ENCODE data around the gene MAGI3.
A peak's percentile ranks its signal among the peaks of the same experiment; 100 is the strongest.
"Not testable (repeated sequence)": the region's sequence is repeated elsewhere in the genome, so short reads cannot be mapped to it uniquely, and the experiment has no call there.

MAGI3 gene

DNA sequence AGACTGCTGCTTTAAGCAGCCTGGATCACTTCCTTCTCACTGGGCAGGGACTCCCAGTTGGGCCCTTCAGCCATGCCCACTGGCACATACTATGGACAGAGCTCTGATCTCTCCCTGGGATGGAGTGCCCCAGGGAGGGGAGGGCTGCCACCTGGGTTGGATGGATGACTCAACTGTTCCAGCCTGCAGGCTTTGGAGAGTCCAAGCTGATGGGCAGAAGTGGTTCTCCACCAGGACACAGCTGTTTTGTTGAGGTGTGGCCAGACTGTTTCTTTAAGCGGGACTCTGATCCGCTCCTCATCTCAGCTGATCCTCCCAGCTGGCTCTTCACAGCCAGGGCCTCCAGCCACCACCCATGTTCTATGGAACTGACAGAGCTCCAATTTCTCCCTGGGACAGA, 166.9 kb downstream of the MAGI3 start:
- no peaks in the 10 kb centered on the region for H3K27me3 ChIP-seq
- H3K9me3 ChIP-seq (replicated peaks in 1 of 11): peaks cover 19 to 44% (median 30%) of the 10 kb centered on the region in 11 experiments; a peak in 20 of 22 replicates
- no peak overlapping the region for H3K4me2 ChIP-seq
- no peak for TF ChIP-seq Cebpa-rat (IDR thresholded peaks at IDR 0.05)
- H4K20me1 ChIP-seq: no peaks in the 10 kb centered on the region
- H3K9ac ChIP-seq: no peak overlapping the region
- H3K4me1 ChIP-seq: peaks cover 0 to 4% (median 0%) of the 10 kb centered on the region in 10 experiments; a peak in 3 of 20 replicates
- no peak overlapping the region for H3K27ac ChIP-seq
- H3K4me3 ChIP-seq: no peak overlapping the region
- H3K36me3 ChIP-seq: peaks cover 0 to 26% (median 15%) of the 10 kb centered on the region in 11 experiments; a peak in 16 of 22 replicates

DNA sequence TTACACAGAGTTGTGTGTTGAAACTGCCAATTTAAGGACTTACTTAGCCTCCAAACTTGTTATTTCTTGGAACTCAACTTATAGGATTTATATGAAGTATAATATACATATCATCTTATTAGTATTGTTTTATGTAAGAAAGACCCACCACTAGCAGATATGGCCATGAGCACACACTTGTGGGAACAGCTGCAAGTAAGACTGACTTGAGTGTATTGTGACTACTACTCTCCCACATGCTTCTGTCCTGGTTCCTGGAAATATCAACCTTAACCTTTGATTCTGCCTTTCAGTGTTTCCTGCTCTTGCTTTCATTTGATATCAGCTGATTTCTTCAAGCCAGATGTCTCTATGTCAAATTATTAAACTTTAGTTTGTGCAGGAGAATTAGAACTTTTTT, 175.3 kb downstream of the MAGI3 start:
- Histone ChIP-seq H3K9ac (no peak overlapping the region), H3K4me1 (no peaks in the 10 kb centered on the region), H3K9me3 (replicated peaks in 1 of 11) (peaks cover 10 to 44% (median 22%) of the 10 kb centered on the region in 11 experiments), H3K36me3 (no peaks in the 10 kb centered on the region; a peak in 2 of 22 replicates), H3K27ac (no peak overlapping the region), H3K27me3 (no peaks in the 10 kb centered on the region), H3K4me2 (no peak overlapping the region), H3K4me3 (no peak overlapping the region), H4K20me1 (no peaks in the 10 kb centered on the region)
- TF ChIP-seq Cebpa-rat (IDR thresholded peaks at IDR 0.05): no peak

DNA sequence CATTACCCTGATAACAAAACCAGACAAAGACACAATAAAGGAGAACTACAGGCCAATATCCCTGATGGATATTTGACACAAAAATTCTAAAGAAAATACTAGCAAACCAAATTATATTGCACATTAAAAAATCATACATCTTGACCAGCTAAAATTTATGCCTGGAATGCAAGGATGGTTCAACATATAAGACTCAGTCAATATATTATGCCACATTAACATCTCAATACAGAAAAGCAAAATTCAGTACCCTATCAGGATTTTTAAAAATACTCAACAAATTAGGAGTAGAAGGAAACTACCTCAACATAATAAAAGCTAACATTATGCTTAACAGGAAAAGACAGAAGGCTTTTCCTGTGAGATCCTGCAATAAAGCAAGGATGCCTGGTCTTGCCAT, 177.1 kb downstream of the MAGI3 start:
- Histone ChIP-seq H4K20me1 (no peaks in the 10 kb centered on the region), H3K4me2 (no peak overlapping the region), H3K27ac (no peak overlapping the region), H3K4me1 (no peaks in the 10 kb centered on the region), H3K36me3 (no peaks in the 10 kb centered on the region; a peak in 2 of 22 replicates), H3K9ac (no peak overlapping the region), H3K27me3 (no peaks in the 10 kb centered on the region), H3K4me3 (no peak overlapping the region), H3K9me3 (replicated peaks in 1 of 11) (peaks cover 10 to 46% (median 24%) of the 10 kb centered on the region in 11 experiments)
- no peak for TF ChIP-seq Cebpa-rat (IDR thresholded peaks at IDR 0.05)

DNA sequence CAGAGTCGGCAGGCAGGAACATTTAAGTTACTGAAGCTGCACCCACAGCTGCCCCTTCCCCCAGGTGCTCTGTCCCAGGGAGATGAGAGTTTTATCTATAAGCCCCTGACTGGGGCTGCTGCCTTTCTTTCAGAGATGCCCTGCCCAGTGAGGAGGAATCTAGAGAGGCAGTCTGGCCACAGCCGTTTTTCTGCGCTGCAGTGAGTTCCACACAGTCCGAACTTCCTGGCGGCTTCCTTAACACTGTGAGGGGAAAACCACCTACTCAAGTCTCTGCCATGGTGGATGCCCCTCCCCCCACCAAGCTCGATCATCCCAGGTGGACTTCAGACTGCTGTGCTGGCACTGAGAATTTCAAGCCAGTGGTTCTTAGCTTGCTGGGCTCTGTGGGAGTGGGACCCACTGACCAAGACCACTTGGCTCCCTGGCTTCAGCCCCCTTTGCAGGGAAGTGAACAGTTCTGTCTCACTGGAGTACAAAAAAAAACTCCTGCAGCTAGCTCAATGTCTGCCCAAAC, 185.5 kb downstream of the MAGI3 start:
- not testable (repeated sequence) for H3K9me3 ChIP-seq (replicated peaks in 1 of 11); H3K27me3 ChIP-seq; H3K4me3 ChIP-seq; H3K4me2 ChIP-seq; H3K4me1 ChIP-seq; H3K9ac ChIP-seq; H4K20me1 ChIP-seq; H3K27ac ChIP-seq
- H3K36me3 ChIP-seq: peaks cover 0 to 10% (median 0%) of the 10 kb centered on the region in 11 experiments; a peak in 3 of 22 replicates

DNA sequence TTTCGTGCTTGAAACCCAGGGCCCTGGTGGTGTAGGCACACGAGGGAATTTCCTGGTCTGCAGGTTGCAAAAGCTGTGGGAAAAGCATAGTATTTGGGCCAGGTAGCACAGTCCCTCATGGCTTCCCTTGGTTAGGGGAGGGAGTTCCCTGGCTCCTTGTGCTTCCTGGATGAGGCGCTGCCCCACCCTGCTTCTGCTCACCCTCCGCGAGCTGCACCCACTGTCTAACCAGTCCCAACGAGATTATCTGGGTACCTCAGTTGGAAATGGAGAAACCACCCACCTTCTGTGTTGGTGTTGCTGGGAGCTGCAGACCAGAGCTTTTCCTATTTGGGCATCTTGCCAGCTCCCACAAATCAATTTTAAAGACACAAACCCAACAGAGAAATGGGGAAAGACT, 186.0 kb downstream of the MAGI3 start:
- Histone ChIP-seq H3K27me3 (no peaks in the 10 kb centered on the region), H3K4me3 (no peak overlapping the region), H3K4me2 (no peak overlapping the region), H3K9me3 (replicated peaks in 1 of 11) (peaks cover 0 to 9% (median 3%) of the 10 kb centered on the region in 11 experiments; a peak in 3 of 22 replicates), H3K36me3 (peaks cover 0 to 10% (median 0%) of the 10 kb centered on the region in 11 experiments; a peak in 3 of 22 replicates), H3K9ac (no peak overlapping the region), H3K4me1 (no peaks in the 10 kb centered on the region), H4K20me1 (no peaks in the 10 kb centered on the region), H3K27ac (no peak overlapping the region)
- no peak for TF ChIP-seq Cebpa-rat (IDR thresholded peaks at IDR 0.05)

DNA sequence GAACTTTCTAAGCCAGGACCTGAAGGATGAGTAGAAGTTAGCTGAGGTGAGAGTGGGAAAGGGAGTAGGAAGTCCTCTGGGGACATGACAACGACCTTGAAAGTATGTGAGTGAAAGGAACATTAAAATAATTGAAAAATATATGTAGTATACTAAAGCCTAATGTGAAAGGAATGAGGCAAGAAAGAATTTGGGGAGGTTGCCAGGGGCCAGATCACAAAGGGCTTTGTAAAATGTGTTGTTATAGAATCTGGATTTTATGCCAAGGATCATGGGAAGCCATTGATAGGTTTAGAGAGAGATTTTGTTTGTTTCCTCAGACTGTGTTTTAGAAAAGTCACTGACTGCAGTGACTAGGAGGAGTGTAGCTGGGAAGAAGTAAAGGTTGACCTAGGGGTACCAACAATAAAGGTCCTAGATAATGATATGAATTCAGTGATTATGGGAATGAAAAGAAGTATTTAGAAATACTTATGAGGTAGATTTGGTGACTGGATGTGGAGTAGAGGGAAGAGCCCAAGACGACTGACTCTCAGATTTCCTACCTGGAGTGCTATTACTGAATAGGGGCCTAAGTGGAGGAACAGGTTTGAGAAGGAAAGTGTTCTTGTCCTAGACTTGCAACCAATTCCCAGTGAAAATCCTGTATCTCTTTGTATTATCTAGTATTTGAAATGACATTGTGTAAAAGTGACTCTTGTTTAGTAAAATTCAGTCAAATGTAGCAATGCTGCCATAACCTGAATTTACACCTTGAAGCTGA, 189.1 kb downstream of the MAGI3 start:
- Histone ChIP-seq H3K36me3 (peaks cover 0 to 10% (median 0%) of the 10 kb centered on the region in 11 experiments; a peak in 3 of 22 replicates), H3K4me3 (no peak overlapping the region), H3K9ac (no peak overlapping the region), H4K20me1 (no peaks in the 10 kb centered on the region), H3K4me1 (no peaks in the 10 kb centered on the region), H3K27me3 (no peaks in the 10 kb centered on the region), H3K9me3 (replicated peaks in 1 of 11) (peaks cover 0 to 6% (median 0%) of the 10 kb centered on the region in 11 experiments; a peak in 1 of 22 replicates), H3K4me2 (no peak overlapping the region), H3K27ac (no peak overlapping the region)
- no peak for TF ChIP-seq Cebpa-rat (IDR thresholded peaks at IDR 0.05)

DNA sequence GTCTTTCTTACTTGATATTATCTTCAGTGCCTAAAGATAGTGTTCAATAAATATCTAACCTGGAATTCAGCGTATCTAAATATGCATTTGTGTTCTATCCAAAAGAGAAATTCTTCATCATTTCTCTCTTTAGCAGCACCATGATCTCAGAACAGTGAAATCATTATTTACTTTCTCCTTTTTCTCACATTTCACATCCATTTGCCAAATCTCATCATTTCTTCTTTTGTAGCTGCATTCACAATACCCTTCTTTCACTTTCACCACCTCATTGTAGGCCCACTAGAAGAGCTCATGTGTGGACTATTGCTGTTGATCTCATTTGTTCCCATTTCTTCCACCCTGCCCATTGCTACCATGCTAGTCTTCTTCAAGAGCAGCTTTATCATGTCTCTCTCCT, 191.0 kb downstream of the MAGI3 start:
- Histone ChIP-seq H3K9me3 (replicated peaks in 1 of 11) (peaks cover 0 to 1% (median 0%) of the 10 kb centered on the region in 11 experiments; a peak in 1 of 22 replicates), H3K4me1 (no peaks in the 10 kb centered on the region), H3K4me3 (no peak overlapping the region), H3K27ac (no peak overlapping the region), H3K36me3 (peaks cover 0 to 13% (median 0%) of the 10 kb centered on the region in 11 experiments; a peak in 4 of 22 replicates), H3K9ac (no peak overlapping the region), H3K4me2 (no peak overlapping the region), H4K20me1 (no peaks in the 10 kb centered on the region), H3K27me3 (no peaks in the 10 kb centered on the region)
- no peak for TF ChIP-seq Cebpa-rat (IDR thresholded peaks at IDR 0.05)

DNA sequence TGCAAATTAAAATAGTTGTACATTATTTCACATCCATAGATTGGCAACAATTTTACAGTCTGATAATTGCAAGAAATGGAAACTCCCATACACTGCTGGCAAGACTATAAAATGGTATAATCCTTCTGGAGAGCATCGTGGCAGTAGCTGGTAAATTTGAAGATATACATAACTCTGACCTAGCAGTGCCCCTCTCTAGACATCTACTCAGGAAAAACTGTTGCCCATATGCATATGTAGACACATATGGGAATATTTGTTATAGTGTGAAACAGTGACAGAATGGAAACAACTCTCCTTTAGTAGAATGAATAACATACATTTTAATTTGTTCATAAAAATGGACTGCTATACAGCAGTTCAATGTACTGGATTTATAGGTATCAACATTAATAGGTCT, 191.8 kb downstream of the MAGI3 start:
- Histone ChIP-seq H3K4me3 (no peak overlapping the region), H3K4me1 (no peaks in the 10 kb centered on the region), H4K20me1 (no peaks in the 10 kb centered on the region), H3K4me2 (no peak overlapping the region), H3K9ac (no peak overlapping the region), H3K27me3 (no peaks in the 10 kb centered on the region), H3K27ac (no peak overlapping the region), H3K9me3 (replicated peaks in 1 of 11) (no peaks in the 10 kb centered on the region; a peak in 1 of 22 replicates), H3K36me3 (peaks cover 0 to 20% (median 0%) of the 10 kb centered on the region in 11 experiments; a peak in 3 of 22 replicates)
- TF ChIP-seq Cebpa-rat (IDR thresholded peaks at IDR 0.05): no peak

DNA sequence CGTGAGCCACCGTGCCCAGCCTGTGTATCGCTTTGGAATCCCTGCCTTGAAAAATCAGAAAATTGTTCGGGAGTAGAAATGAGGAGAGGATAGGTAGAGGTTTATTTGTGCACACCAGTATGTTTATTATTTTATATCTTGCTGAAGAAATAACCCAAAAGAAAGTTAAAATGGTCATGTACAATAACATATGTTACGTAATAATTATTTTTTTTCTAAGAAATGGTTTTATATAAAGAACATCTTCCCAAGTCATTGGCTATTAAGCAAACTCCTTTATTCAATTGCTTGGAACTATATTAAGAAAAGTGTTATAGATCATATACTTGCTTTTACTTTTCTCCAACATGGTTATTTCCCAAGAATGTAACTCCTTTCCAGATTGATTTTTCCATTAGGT, 197.2 kb downstream of the MAGI3 start:
- Histone ChIP-seq H3K27ac (no peak overlapping the region), H3K4me3 (no peak overlapping the region), H3K4me2 (no peak overlapping the region), H3K9me3 (replicated peaks in 1 of 11) (no peaks in the 10 kb centered on the region; a peak in 1 of 22 replicates), H3K36me3 (peaks cover 0 to 32% (median 0%) of the 10 kb centered on the region in 11 experiments; a peak in 4 of 22 replicates), H3K27me3 (no peaks in the 10 kb centered on the region), H3K9ac (no peak overlapping the region), H3K4me1 (no peaks in the 10 kb centered on the region), H4K20me1 (no peaks in the 10 kb centered on the region)
- TF ChIP-seq Cebpa-rat (IDR thresholded peaks at IDR 0.05): peak in 1 of 11 experiments; percentile 56; a peak in 2 of 22 replicates

All from BLaER1 treated with 17β-estradiol and CSF1 and Interleukin-3, amounts not matched to agents 10 nM and 100 nM (cell line).